Endometrial microvascular endothelial cells (primary cell): ENCODE measurements around the gene PDE6B. TPM values are rescaled to one million over a fixed set of nuclear protein-coding genes. Genes with fewer than 3 reads are reported as not detected.

Experiments
- in situ Hi-C: cut with HindIII; loops from 2 replicates; pipeline ENCODE4 v1.10.0; 2017; ENCODE audit warnings: low sequenced_read_pairs, low pct_unique_long_range_greater_than_20kb; ENCODE audit errors: inconsistent ontology term
- total RNA-seq: library from RNA; depleted of rRNA; stranded (reverse); fragments of >200 nt; gene quantifications from one replicate; pipeline ENCODE4 v1.2.3, GENCODE V29; 2015; ENCODE audit errors: inconsistent ontology term

PDE6B gene
- total RNA-seq, 1 donor from 2014 or later, result not detected

DNA sequence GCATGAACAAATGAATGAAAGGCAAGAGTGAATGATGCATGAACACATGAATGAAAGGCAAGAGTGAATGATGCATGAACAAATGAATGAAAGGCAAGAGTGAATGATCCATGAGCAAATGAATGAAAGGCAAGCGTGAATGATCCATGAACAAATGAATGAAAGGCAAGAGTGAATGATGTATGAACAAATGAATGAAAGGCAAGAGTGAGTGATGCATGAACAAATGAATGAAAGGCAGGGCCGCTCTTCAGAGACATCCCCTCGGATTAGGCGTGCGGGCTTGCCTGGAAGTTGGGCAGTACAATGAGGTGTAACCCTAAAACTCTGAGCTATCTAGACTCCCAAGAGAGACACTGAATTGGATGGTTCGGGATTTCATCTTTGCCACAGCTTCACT is 84.0 kb downstream of the PDE6B start:
- in situ Hi-C loops, result no loop called here

DNA sequence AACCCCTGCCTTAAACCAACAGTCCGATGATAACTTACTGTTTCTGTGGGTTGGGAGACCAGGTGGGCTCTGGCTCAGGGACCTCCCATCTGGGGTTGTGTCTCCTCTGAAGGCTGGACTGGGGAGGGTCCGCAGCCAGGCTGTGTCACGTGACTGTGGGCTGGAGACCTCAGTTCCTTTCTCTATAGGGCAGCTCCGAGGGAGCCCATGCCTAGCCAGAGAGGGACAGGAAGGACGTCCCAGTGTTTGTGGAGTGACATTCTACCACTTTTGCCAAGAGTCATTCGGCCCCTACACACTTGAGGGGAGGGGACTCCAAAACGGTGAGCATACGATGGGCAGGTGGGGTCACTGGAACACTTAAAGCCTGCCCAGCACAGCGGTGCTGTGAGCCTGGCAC is 84.7 kb downstream of the PDE6B start:
- in situ Hi-C loops, result no loop called here

DNA sequence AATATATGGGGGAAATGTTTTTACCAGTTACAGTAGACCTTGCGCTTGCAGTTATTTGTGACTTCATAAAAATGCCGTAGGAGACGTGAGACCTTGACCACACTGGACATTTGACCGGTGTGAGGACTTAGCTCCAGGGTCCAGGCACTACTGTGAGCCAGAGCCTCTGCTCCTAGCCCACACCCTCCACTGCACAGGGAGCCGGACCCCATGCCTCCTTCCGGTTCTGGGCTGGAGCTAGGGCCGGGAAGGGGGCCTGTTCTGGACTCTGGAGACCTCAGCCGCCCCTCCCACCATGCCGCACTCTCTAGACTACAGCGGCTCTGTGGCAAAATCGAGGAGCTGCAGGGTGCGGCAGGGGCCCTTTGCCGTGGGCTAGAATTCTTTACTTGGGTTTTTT is 85.5 kb downstream of the PDE6B start:
- in situ Hi-C loops, result no loop called here

DNA sequence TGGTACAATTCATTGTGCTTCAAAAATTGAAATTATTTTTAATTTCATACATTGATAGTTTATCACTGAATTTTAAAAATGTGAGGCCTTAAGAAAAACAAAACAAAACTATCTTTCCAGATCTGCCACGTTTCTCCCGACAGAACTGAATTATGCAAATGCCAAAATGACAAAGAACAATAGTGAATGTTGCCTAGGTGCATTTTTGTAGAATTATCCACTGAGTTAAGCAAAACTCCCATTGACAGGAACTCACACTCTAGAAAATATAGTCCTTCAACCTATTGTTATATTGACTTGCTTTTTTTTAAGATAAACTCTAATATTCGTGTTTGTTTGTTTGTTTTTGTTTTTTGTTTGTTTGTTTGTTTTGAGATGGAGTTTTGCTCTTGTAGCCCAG is 86.7 kb downstream of the PDE6B start:
- in situ Hi-C loops, result no loop called here

DNA sequence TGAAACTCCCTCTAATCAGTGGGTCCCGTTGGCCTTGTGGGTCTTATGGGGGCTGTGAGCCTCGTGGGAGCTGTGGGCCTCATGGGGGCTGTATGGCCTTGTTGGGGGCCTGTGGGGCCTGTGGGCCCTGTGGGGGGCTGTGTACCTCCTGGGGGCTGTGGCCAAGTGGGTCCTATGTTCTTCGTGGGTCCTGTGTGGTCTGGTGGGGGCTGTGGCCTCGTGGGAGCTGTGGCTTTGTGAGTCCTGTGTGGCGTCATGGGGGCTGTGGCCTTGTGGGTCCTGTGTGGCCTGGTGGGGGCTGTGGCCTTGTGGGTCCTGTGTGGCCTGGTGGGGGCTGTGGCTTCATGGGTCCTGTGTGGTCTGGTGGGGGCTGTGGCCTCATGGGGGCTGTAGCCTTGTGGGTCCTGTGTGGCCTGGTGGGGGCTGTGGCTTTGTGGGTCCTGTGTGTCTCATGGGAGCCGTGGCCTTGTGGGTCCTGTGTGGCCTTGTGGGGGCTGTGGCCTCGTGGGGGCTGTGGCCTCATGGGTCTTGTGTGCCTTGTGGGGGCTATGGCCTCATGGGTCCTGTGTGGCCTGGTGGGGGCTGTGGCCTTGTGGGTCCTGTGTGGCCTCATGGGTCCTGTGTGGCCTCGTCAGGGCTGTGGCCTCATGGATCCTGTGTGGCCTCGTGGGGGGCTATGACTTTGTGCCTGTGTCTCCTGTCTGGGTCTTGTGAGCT is 87.7 kb downstream of the PDE6B start:
- in situ Hi-C loops, result no loop called here

DNA sequence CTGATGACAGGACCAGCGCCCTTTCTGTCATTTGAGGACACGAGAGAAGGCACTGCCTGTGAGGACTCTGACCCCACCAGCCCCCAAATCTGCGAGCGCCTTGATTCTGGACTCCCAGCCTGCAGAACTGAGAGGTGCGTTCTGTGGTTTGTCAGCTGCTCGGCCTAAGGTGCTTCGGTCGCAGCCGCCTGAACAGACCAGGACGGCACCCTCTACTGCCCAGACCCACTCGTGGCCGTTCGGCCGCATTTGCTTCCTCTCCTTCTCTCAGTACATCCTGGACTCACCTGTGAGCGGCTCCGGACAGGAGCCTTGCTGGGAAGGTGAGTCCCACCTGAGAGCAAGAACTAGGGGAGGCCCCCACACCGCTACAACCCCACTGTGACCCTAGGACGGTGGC is 88.7 kb downstream of the PDE6B start:
- in situ Hi-C loops, result no loop called here

DNA sequence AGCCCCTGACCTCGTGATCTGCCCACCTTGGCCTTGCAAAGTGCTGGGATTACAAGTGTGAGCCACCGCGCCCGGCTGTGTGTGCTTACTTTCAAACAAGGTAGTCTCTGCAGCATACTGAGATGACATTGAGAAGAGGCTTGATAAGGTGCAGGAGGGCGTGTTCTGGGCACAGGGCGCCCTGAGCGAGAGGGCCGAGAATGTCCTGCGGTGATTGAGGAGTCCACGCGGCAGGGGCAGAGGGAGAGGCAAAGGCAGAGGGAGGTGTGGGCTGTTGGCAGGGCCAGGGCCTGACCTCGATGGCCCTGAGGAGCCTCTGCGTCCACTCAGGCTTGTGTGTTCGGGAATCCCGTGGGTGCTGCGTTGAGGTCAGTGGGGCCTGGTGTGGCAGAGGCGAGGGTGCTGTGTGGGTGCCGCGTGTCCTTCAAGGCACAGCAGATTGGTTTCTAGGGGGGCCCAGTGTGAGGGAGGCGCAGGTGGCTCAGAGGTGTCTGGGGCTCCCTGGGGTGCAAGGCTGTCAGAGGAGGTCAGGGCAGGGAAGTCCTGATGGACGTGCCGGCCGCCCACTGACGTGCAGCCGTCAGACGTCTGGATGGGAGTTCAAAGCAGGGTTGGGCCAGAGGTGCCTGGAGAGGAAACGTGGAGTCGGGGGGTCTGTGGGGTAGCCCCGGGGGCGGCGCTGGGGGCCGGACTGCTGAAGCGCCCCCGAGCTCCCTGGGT is 92.4 kb downstream of the PDE6B start:
- in situ Hi-C loops, result no loop called here

DNA sequence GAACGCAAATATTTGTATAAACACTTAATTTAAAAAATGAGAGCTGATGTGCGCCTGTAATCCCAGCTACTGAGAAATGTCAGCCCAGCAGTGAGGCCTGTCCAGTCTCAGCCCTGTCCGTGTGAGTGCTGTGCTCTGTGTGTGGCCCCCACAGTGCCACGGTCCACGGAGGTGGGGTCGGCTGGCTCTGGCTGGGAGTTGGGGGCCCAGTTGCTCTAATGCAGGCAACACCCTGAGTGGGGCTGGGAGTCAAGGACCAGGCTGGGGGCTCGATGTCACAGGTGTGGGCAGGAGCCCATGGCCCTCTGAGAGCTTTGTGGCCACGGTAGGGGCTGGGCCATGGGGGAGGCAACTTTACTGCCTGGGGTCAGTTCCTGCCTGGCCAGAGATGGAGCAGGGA is 93.1 kb downstream of the PDE6B start:
- in situ Hi-C loops, result no loop called here

Other genes with a start within 250 kb of the PDE6B start
- 10.6 TPM for gene ZNF721, start 126.4 kb upstream of the PDE6B start, total RNA-seq
- gene PIGG, start 126.4 kb upstream of the PDE6B start, total RNA-seq, result 54.1 TPM
- gene TMEM271, start 49.3 kb upstream of the PDE6B start, total RNA-seq, result not detected
- gene ATP5ME, start 48.7 kb downstream of the PDE6B start, total RNA-seq, result 168 TPM
- gene MYL5, start 49.0 kb downstream of the PDE6B start, total RNA-seq, result 2.6 TPM
- 5.3 TPM for gene SLC49A3, start 63.6 kb downstream of the PDE6B start, total RNA-seq
- gene PCGF3, start 80.3 kb downstream of the PDE6B start, total RNA-seq, result 42.6 TPM
- gene CPLX1, start 200.6 kb downstream of the PDE6B start, total RNA-seq, result not detected